Activated naive CD8-positive, alpha-beta T cell (primary cell): ENCODE measurements around the gene POC1B.

Source experiments
- H3K27ac Mint-ChIP-seq: one replicate; pipeline ENCODE4 v1.8.0; 2021; ENCODE audit warnings: mixed read lengths
- H3K27me3 Mint-ChIP-seq: one replicate; pipeline ENCODE4 v1.8.0; 2021; ENCODE audit warnings: mixed read lengths
- H3K36me3 Mint-ChIP-seq: one replicate; pipeline ENCODE4 v1.8.0; 2021; ENCODE audit warnings: mixed read lengths
- H3K4me1 Mint-ChIP-seq: one replicate; pipeline ENCODE4 v1.8.0; 2021; ENCODE audit warnings: low read depth, mixed read lengths
- H3K4me3 Mint-ChIP-seq: one replicate; pipeline ENCODE4 v1.8.0; 2021; ENCODE audit warnings: mild to moderate bottlenecking, mixed read lengths
- H3K9me3 Mint-ChIP-seq: one replicate; pipeline ENCODE4 v1.8.0; 2021; ENCODE audit warnings: low read depth, mixed read lengths

The POC1B gene

GRCh38 chr12:89414322-89414721 lies 111.5 kb downstream of the POC1B start:
- H3K27me3 Mint-ChIP-seq: no peaks in the 10 kb centered on the region
- H3K27ac Mint-ChIP-seq: no peak overlapping the region
- H3K4me3 Mint-ChIP-seq: no peak overlapping the region
- H3K36me3 Mint-ChIP-seq: peaks cover 16% of the 10 kb centered on the region
- H3K9me3 Mint-ChIP-seq: no peaks in the 10 kb centered on the region
- no peaks in the 10 kb centered on the region for H3K4me1 Mint-ChIP-seq

DNA sequence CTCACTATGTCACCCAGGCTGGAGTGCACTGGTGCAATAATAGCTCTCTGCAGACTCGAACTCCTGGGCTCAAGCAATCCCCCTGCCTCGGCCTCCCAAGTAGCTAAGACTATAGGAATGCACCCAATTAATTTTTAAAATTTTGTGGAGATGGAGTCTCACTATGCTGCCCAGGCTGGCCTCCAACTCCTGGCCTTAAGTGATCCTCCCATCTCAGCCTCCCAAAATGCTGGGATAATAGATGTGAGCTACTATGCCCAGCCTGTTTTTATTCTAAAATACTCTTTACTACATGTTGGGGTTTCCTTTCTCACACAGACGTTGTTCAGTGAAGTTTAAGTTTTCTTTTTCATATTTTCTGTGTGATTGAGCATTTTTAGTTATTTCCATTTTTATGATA lies 112.6 kb downstream of the POC1B start:
- no peaks in the 10 kb centered on the region for H3K4me1 Mint-ChIP-seq
- peaks cover 11% of the 10 kb centered on the region for H3K36me3 Mint-ChIP-seq
- H3K27ac Mint-ChIP-seq: no peak overlapping the region
- H3K4me3 Mint-ChIP-seq: no peak overlapping the region
- H3K9me3 Mint-ChIP-seq: no peaks in the 10 kb centered on the region
- H3K27me3 Mint-ChIP-seq: no peaks in the 10 kb centered on the region

DNA sequence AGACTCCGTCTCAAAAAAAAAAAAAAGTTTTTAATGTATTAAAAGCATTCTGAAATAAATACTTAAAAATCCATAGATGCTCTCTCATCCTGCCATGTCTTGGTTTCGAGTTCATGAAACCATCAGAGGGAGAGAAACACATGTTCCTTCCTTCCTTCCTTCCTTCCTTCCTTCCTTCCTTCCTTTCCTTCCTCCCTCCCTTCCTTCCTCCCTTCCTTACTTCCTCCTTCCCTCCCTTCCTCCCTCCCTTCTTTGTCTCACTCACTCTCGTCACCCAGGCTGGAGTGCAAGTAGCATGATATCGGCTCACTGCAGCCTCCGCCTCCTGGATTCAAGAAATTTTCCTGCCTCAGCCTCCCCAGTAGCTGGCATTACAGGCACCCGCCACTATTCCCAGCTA lies 113.2 kb downstream of the POC1B start:
- Mint-ChIP-seq H3K36me3 (peaks cover 11% of the 10 kb centered on the region), H3K4me3 (no peak overlapping the region), H3K4me1 (no peaks in the 10 kb centered on the region), H3K27me3 (no peaks in the 10 kb centered on the region), H3K27ac (no peak overlapping the region), H3K9me3 (no peaks in the 10 kb centered on the region)

DNA sequence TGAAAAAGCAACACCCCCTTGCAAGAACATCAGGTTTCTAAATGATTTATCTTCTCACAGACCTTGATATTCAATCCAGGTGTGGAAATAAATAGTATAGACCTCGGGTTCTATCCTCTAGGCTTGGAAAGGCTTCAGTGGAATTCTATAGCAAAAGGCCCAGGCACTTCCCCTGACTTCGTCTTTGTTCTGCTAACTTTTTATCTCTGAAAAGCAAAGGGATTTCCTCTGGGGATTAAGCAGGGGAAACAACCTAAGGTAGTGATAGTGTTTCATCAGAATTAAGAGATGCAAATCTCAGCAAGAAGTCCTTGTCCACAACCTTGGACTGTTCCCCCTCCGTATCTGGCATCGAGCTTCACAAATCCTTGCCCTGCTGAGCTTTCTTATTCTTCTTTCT lies 114.0 kb downstream of the POC1B start:
- Mint-ChIP-seq H3K27ac (no peak overlapping the region), H3K4me1 (no peaks in the 10 kb centered on the region), H3K36me3 (peaks cover 11% of the 10 kb centered on the region), H3K9me3 (no peaks in the 10 kb centered on the region), H3K4me3 (no peak overlapping the region), H3K27me3 (no peaks in the 10 kb centered on the region)

DNA sequence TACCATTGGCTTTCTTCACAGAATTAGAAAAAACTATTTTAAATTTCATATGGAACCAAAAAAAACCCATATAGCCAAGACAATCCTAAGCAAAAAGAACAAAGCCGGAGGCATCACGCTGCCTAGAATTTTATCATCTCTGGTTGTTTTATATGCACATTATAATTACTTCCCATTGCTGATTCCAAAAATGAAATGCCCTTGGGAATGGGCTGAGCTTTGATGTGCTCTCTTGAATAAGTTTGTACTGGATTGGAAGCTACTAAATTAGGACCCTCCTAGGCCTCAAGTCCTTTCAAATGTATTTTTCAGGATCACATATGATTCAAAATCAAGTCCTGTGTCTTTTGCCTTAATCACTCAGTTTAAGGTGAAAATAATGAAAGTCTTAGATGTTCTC lies 114.6 kb downstream of the POC1B start:
- Mint-ChIP-seq H3K4me3 (no peak overlapping the region), H3K27me3 (no peaks in the 10 kb centered on the region), H3K4me1 (no peaks in the 10 kb centered on the region), H3K9me3 (no peaks in the 10 kb centered on the region), H3K27ac (no peak overlapping the region), H3K36me3 (peaks cover 9% of the 10 kb centered on the region)

GRCh38 chr12:89405626-89406345 lies 120.1 kb downstream of the POC1B start:
- Mint-ChIP-seq H3K4me1 (no peaks in the 10 kb centered on the region), H3K9me3 (peaks cover 3% of the 10 kb centered on the region), H3K27ac (no peak overlapping the region), H3K27me3 (no peaks in the 10 kb centered on the region), H3K4me3 (no peak overlapping the region), H3K36me3 (peaks cover 14% of the 10 kb centered on the region)

DNA sequence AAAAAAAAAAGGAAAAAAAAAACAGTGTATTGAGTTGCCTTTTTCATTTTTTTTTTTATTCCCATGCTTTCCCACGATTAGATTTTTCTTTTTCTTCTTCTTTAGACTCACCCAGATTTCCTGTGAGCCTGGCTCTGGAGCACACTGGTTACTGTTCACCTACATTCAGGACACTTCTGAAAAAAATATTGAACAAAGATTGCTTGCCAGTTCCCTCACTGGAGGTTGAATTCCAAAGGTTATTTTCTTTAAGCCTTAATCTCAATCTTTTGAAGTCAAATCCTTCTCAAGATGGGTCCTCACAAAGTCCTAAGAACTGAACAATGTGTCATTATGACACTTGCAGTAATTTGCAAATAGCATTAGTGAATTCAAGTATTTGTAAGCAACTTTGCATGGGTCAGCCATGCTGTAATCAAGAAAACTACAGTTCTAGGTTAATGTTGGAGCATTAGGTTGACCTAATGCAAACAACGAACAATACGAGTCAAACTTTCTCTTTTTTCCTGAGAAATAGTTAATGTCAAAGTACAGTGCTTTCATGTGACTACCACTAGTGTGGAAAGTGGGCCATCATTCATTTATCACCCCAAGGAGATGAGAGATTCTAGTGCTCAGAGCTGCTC lies 124.3 kb downstream of the POC1B start:
- H3K4me3 Mint-ChIP-seq: no peak overlapping the region
- H3K9me3 Mint-ChIP-seq: peaks cover 3% of the 10 kb centered on the region
- H3K27ac Mint-ChIP-seq: no peak overlapping the region
- peaks cover 14% of the 10 kb centered on the region for H3K36me3 Mint-ChIP-seq
- H3K4me1 Mint-ChIP-seq: peaks cover 13% of the 10 kb centered on the region
- H3K27me3 Mint-ChIP-seq: no peaks in the 10 kb centered on the region

- Mint-ChIP-seq H3K27ac (no peak overlapping the region), H3K4me3 (no peak overlapping the region), H3K36me3 (peaks cover 14% of the 10 kb centered on the region), H3K4me1 (peaks cover 13% of the 10 kb centered on the region), H3K9me3 (peaks cover 3% of the 10 kb centered on the region), H3K27me3 (no peaks in the 10 kb centered on the region)
Observed at GRCh38 chr12:89400415-89400814, 125.4 kb downstream of the POC1B start.

GRCh38 chr12:89395712-89396111 lies 130.1 kb downstream of the POC1B start:
- Mint-ChIP-seq H3K27ac (no peak overlapping the region), H3K4me3 (no peak overlapping the region), H3K4me1 (peaks cover 15% of the 10 kb centered on the region), H3K36me3 (peaks cover 11% of the 10 kb centered on the region), H3K27me3 (no peaks in the 10 kb centered on the region), H3K9me3 (no peaks in the 10 kb centered on the region)

GRCh38 chr12:89393551-89394121 lies 132.2 kb downstream of the POC1B start:
- Mint-ChIP-seq H3K4me3 (no peak overlapping the region), H3K9me3 (no peaks in the 10 kb centered on the region), H3K36me3 (peaks cover 9% of the 10 kb centered on the region), H3K27me3 (no peaks in the 10 kb centered on the region), H3K27ac (no peak overlapping the region), H3K4me1 (peaks cover 25% of the 10 kb centered on the region)

DNA sequence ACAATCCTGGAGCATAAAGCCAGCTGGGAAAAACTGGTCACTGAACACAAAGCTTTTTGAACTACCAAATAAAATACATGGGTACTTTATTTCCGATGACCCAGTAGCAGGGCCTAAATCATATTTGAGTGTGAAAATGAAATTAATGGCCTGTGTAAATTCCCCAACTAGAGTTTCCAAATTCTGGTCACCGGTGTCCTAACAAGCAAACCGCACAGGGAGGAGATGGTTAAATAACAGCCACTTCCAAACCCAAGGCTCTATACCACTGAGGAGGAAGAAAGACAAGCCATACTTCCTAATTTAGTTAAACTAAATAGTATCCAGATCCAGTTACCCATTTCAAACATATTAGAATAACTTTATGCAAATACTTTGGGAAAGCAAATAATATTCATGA lies 133.5 kb downstream of the POC1B start:
- peaks cover 7% of the 10 kb centered on the region for H3K36me3 Mint-ChIP-seq
- no peak overlapping the region for H3K4me3 Mint-ChIP-seq

DNA sequence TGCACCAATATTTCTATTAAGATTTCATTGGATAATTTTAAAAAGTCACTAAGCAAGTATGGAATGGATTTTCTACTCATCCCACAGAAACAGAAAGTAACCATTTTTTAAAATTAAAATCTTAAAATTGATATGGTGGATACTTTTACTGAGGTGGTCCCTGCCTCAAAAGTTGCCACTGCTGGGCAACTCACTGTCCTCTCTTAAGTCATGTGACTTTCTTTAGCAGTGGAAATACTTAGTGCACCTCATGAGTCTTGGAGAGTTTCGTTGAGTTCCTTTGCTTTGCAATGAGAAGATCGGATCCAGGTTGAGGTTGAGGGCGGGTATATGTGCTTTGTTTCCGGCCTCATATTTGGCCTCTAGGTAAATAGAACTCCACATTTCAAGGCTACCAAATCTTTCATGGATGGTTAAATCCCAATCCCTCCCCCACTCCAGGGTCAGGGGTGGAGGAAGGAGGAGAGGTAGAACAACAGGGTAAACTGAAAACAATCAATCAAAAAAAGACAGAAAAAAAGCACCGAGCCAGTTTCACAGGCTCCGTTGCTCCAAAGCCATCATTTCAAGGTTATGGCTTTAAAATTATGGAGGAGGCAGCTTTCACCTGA lies 134.0 kb downstream of the POC1B start:
- Mint-ChIP-seq H3K27ac (no peak overlapping the region), H3K4me3 (no peak overlapping the region), H3K9me3 (no peaks in the 10 kb centered on the region)

More for the DNA sequence above, 133.5 kb downstream of the POC1B start:
- Mint-ChIP-seq H3K4me1 (peaks cover 16% of the 10 kb centered on the region), H3K9me3 (no peaks in the 10 kb centered on the region), H3K27me3 (no peaks in the 10 kb centered on the region), H3K27ac (no peak overlapping the region)

DNA sequence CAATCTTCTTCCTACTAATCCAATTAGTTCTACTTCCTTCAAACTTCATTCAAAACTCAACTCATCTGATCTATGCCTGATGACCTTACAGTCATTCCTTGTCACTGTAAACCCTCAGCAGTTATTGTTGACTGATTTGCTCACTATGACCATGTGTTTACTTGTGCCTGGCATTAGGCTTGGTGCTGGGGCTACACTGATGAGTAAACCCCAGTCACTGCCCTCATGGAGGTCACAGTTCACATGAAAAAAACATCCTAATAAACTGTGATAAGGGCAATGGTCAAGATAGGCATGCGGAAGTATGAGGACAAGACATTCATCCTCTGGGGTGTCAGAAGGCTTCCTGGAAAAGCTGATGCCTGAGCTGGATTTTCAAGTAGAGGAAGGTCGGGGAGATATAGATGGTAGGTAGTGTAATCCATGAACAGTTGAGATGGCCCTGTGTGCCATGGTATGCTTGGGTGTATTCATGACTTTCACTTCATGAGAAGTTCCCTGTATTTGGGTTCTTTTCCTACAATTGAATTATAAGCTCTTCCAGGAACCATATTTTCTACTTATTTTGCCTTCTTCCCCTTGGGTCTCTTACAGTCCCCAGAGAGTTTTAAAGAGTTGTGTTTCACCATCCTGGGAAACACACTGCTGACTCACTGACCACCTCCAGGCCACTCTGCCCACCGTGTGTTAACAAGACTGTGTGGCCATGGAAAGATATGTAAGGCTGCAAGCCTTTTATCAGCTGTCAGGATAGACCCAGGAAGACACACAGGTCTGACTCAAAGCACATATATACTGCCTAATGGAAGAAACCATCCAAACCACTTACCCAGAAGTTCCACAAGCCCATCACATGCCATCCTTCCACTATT lies 134.8 kb downstream of the POC1B start:
- H3K4me1 Mint-ChIP-seq: peaks cover 15% of the 10 kb centered on the region
- H3K27ac Mint-ChIP-seq: no peak overlapping the region
- peaks cover 7% of the 10 kb centered on the region for H3K36me3 Mint-ChIP-seq
- H3K27me3 Mint-ChIP-seq: no peaks in the 10 kb centered on the region
- no peak overlapping the region for H3K4me3 Mint-ChIP-seq
- no peaks in the 10 kb centered on the region for H3K9me3 Mint-ChIP-seq

More for the DNA sequence above, 134.0 kb downstream of the POC1B start:
- Mint-ChIP-seq H3K27me3 (no peaks in the 10 kb centered on the region), H3K36me3 (peaks cover 7% of the 10 kb centered on the region), H3K4me1 (peaks cover 15% of the 10 kb centered on the region)

DNA sequence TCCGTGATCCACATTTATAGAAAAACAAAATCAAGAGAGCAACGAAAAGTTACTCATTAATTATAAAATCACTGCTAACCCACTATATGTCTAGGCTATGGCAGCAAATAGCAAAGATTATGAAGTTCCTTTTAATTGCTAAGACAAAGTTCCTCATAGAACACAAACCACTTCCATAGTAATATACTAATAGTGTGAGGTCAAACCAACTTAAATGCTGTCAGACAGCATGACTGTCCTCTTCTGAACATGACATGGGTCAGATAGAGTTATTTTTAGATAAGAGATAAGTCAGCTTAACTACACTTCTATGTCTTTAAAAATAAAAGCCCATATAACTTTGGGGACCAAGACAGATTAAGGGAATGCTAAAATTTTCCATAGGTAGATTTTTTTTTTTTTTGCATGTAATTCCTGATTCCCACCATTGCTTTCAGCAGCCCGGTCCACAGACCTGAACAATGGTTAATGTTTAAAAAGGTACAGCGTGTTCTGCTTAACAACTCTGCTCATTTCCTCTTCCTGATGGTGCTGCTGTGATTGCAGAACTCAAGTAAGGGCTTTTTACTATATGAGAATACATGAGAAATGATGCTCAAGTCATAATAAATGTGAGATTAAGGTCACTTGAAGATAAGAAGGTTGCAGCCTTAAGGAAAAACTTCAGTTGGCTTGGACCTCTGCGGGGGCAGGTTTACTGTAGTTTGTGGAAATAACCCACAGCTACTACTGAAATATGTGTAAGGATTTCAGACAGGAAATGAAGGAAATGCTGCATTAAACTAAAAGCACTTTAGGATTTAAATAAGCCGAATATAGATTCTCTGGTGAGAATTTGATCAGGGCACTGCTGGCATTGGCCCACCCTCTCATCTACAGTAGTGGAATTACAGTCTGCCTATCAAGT lies 135.8 kb downstream of the POC1B start:
- H3K36me3 Mint-ChIP-seq: peaks cover 7% of the 10 kb centered on the region
- H3K27me3 Mint-ChIP-seq: no peaks in the 10 kb centered on the region
- no peak overlapping the region for H3K27ac Mint-ChIP-seq
- H3K4me3 Mint-ChIP-seq: no peak overlapping the region
- H3K4me1 Mint-ChIP-seq: peaks cover 15% of the 10 kb centered on the region
- no peaks in the 10 kb centered on the region for H3K9me3 Mint-ChIP-seq
